ENCODE results near the gene GBF1. TPM values are rescaled to one million over a fixed set of nuclear protein-coding genes. Genes with fewer than 3 reads are reported as not detected.

Gene GBF1
- total and polyA plus RNA-seq, 5 donors: 17.2 to 43.3 (median 36.4) TPM

DNA sequence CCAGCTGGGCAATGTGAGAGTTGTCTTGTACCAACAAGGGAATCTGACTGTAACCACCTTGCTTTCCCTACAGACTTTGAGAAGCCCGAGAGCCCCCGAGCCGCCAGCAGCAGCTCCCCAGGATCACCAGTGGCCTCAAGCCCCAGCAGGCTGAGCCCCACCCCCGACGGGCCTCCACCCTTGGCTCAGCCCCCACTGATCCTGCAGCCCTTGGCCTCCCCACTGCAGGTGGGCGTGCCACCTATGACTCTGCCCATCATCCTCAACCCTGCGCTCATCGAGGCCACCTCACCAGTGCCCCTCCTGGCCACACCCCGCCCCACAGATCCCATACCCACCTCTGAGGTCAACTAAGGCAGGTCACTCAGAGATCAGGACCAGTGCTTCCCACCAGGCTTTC is 136.7 kb downstream of the GBF1 start:
- intact Hi-C loops (cut with DNase I): no loop called here
- 86% methylated on average over 9 of the region's 9 CpGs for WGBS
- DNase-seq: peak in 1 of 3 donors; percentile 55
- Histone ChIP-seq H3K27ac (ENCODE audit: low read length) (no peak overlapping the region), H3K4me3 (ENCODE audit: low read length) (no peak overlapping the region), H3K4me1 (ENCODE audit: control insufficient read depth, insufficient read depth, low read length) (peaks cover 2% of the 10 kb centered on the region), H3K27me3 (ENCODE audit: control insufficient read depth, insufficient read depth) (no peaks in the 10 kb centered on the region), H3K9me3 (ENCODE audit: control insufficient read depth, low read length) (no peaks in the 10 kb centered on the region)
- ATAC-seq: peak; percentile 6 to 13

DNA sequence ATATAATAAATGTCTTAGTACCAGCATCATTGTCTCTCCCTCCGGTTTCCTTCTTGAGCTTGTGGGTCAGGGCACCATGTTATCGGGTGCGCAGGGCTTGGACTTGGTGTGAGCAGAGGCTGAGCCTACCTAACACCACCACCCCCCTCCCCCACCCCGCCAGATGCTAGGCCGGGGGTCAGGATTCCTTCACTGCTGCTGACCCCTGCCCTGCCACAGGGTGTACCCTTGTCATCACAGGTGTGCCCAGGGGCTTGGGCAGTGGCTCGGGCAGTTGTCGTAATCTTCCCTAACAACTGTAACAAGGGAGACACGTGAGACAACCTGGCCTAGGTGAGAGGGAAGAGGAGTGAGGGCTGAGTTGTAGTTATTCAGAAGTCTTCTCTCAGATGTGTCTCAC is 137.5 kb downstream of the GBF1 start:
- Histone ChIP-seq H3K27ac (ENCODE audit: low read length) (no peak overlapping the region), H3K27me3 (ENCODE audit: control insufficient read depth, insufficient read depth) (no peaks in the 10 kb centered on the region), H3K4me1 (ENCODE audit: control insufficient read depth, insufficient read depth, low read length) (peaks cover 2% of the 10 kb centered on the region), H3K4me3 (ENCODE audit: low read length) (no peak overlapping the region), H3K9me3 (ENCODE audit: control insufficient read depth, low read length) (no peaks in the 10 kb centered on the region)
- DNase-seq: no peak
- WGBS: 93% methylated on average over 8 of the region's 8 CpGs
- ATAC-seq: no peak
- intact Hi-C loops (cut with DNase I): no loop called here

DNA sequence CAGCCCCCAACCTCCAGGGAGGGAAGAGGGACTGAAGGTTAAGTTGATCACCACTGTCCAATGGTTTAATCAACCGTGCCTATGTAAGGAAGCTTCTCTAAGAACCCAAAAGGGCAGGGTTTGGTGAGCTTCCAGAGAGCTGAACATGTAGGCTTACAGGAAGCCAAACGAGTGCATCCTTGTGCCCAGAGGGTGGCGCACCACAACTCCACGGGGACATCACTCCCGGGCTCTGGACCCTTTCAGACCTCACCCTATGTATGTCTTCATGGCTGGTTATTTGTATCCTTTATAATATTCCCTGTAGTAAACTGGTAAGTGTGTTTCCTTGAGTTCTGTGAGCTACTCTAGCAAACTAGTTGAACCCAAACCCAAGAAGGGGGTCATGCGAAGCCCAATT is 138.7 kb downstream of the GBF1 start:
- Histone ChIP-seq H3K4me3 (ENCODE audit: low read length) (no peak overlapping the region), H3K27me3 (ENCODE audit: control insufficient read depth, insufficient read depth) (no peaks in the 10 kb centered on the region), H3K9me3 (ENCODE audit: control insufficient read depth, low read length) (no peaks in the 10 kb centered on the region), H3K4me1 (ENCODE audit: control insufficient read depth, insufficient read depth, low read length) (peaks cover 2% of the 10 kb centered on the region), H3K27ac (ENCODE audit: low read length) (no peak overlapping the region)
- DNase-seq (no peak), ATAC-seq (peak in 1 of 2 donors; percentile 12)
- intact Hi-C loops (cut with DNase I): no loop called here
- WGBS: 39% methylated on average over 6 of the region's 6 CpGs

GRCh38 chr10:102384606-102385429 is 139.5 kb downstream of the GBF1 start:
- WGBS: 59% methylated on average over 4 of the region's 4 CpGs
- DNase-seq: peak in 2 of 3 donors; percentile 67 to 79
- H3K9me3 ChIP-seq (ENCODE audit: control insufficient read depth, low read length): no peaks in the 10 kb centered on the region
- peak; percentile 74 to 82 for ATAC-seq
- no peak overlapping the region for H3K27ac ChIP-seq (ENCODE audit: low read length)
- no peak overlapping the region for H3K4me3 ChIP-seq (ENCODE audit: low read length)
- intact Hi-C loops (cut with DNase I): no loop called here
- no peaks in the 10 kb centered on the region for H3K27me3 ChIP-seq (ENCODE audit: control insufficient read depth, insufficient read depth)
- peaks cover 2% of the 10 kb centered on the region for H3K4me1 ChIP-seq (ENCODE audit: control insufficient read depth, insufficient read depth, low read length)

DNA sequence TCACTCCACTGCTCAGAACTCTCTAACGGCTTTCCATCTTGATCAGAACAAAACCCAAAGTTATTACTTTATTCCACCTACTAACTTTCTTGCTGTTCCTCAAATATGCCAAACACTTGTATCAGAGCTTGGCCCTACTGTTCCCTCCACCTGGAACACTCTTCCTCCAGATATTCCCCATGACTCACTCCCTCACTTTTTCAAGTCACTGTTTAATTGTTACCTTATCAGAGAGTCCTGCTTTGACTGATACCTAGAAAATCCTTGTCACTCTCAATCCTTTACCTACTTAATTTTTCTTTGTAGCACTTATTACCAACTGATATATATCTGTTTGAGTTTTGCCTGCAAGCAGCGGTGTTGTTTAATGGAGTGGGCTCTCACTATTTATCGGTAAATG is 144.6 kb downstream of the GBF1 start:
- Histone ChIP-seq H3K9me3 (ENCODE audit: control insufficient read depth, low read length) (no peaks in the 10 kb centered on the region), H3K4me3 (ENCODE audit: low read length) (no peak overlapping the region), H3K4me1 (ENCODE audit: control insufficient read depth, insufficient read depth, low read length) (peaks cover under 1% of the 10 kb centered on the region), H3K27ac (ENCODE audit: low read length) (no peak overlapping the region), H3K27me3 (ENCODE audit: control insufficient read depth, insufficient read depth) (no peaks in the 10 kb centered on the region)
- ATAC-seq: no peak
- DNase-seq: no peak
- intact Hi-C loops (cut with DNase I): loop anchor here in 1 of 4 donors (10.0 kb wide), 1 partner anchor 195 kb away; no protein-coding TSS in a partner anchor
- WGBS: 89% methylated on average over 3 of the region's 3 CpGs

- DNase-seq (no peak), ATAC-seq (no peak)
- Histone ChIP-seq H3K4me1 (ENCODE audit: control insufficient read depth, insufficient read depth, low read length) (peaks cover 2% of the 10 kb centered on the region), H3K9me3 (ENCODE audit: control insufficient read depth, low read length) (no peaks in the 10 kb centered on the region), H3K27ac (ENCODE audit: low read length) (no peak overlapping the region), H3K27me3 (ENCODE audit: control insufficient read depth, insufficient read depth) (no peaks in the 10 kb centered on the region), H3K4me3 (ENCODE audit: low read length) (no peak overlapping the region)
- intact Hi-C loops (cut with DNase I): loop anchor here in 1 of 4 donors (10.0 kb wide), 1 partner anchor 192 kb away; no protein-coding TSS in a partner anchor
- 86% methylated on average over 5 of the region's 5 CpGs for WGBS
Observed at GRCh38 chr10:102392306-102392705, 147.0 kb downstream of the GBF1 start.

- no peaks in the 10 kb centered on the region for H3K9me3 ChIP-seq (ENCODE audit: control insufficient read depth, low read length)
- no peak for ATAC-seq
- H3K27me3 ChIP-seq (ENCODE audit: control insufficient read depth, insufficient read depth): no peaks in the 10 kb centered on the region
- no peak for DNase-seq
- 36% methylated on average over 30 of the region's 30 CpGs for WGBS
- H3K27ac ChIP-seq (ENCODE audit: low read length): peak overlapping the region; percentile 97
- peak overlapping the region; percentile 78 for H3K4me3 ChIP-seq (ENCODE audit: low read length)
- H3K4me1 ChIP-seq (ENCODE audit: control insufficient read depth, insufficient read depth, low read length): peaks cover 2% of the 10 kb centered on the region
- intact Hi-C loops (cut with DNase I): loop anchor here in 1 of 4 donors (10.0 kb wide), 1 partner anchor 191 kb away; no protein-coding TSS in a partner anchor
Observed at GRCh38 chr10:102393411-102394078, 148.2 kb downstream of the GBF1 start.

- under 1% methylated on average over 71 of the region's 71 CpGs for WGBS
Observed at GRCh38 chr10:102394079-102394800, 148.9 kb downstream of the GBF1 start.

DNA sequence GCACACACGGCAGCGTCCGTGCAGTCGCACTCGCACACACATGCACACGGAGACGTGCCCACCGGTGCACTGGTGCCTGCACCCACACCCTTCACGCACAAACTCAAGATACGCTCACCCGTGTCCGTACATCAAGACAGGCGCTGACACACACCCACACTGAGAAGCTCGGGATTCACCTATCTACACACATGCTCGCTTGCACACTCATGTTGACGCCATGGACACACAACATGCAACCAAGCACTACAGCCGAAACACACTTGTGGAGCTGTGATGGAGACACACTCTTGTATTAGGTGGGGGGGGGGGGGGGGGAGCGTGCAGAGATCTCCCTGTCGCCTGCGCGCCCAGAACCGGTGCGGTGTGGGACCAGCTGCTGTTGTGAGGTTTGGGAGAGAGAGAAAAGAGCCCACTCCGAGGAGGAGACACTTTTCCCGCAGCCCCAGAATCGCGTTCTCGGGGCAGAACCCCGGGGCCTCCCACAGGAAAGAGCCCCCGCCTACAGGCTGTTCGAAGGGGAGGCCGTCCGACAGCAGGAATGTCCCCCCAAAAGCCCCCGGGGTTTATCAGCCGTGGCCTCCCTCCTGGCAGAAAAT is 149.6 kb downstream of the GBF1 start:
- H3K27me3 ChIP-seq (ENCODE audit: control insufficient read depth, insufficient read depth): no peaks in the 10 kb centered on the region
- H3K27ac ChIP-seq (ENCODE audit: low read length): peak overlapping the region; percentile 97
- whole genome bisulfite sequencing: under 1% methylated on average over 35 of the region's 35 CpGs
- peak in 1 of 2 donors; percentile 0 for ATAC-seq
- DNase-seq: no peak
- no peaks in the 10 kb centered on the region for H3K9me3 ChIP-seq (ENCODE audit: control insufficient read depth, low read length)
- H3K4me1 ChIP-seq (ENCODE audit: control insufficient read depth, insufficient read depth, low read length): peaks cover 2% of the 10 kb centered on the region
- peak overlapping the region; percentile 78 for H3K4me3 ChIP-seq (ENCODE audit: low read length)
- intact Hi-C loops (cut with DNase I): loop anchor here in 2 of 4 donors (5.0 to 10.0 kb wide), 3 partner anchors 168 to 190 kb away; partner anchors contain the start of gene ELOVL3 (in 1 of the 2)

More at GRCh38 chr10:102394079-102394800, 148.9 kb downstream of the GBF1 start:
- ATAC-seq (peak; percentile 94 to 95), DNase-seq (peak; percentile 97 to 98 (median 97))
- H3K27ac ChIP-seq (ENCODE audit: low read length): peak overlapping the region; percentile 97
- peak overlapping the region; percentile 78 for H3K4me3 ChIP-seq (ENCODE audit: low read length)
- H3K9me3 ChIP-seq (ENCODE audit: control insufficient read depth, low read length): no peaks in the 10 kb centered on the region
- no peaks in the 10 kb centered on the region for H3K27me3 ChIP-seq (ENCODE audit: control insufficient read depth, insufficient read depth)
- H3K4me1 ChIP-seq (ENCODE audit: control insufficient read depth, insufficient read depth, low read length): peaks cover 2% of the 10 kb centered on the region
- intact Hi-C loops (cut with DNase I): loop anchor here in 1 of 4 donors (10.0 kb wide), 1 partner anchor 191 kb away; no protein-coding TSS in a partner anchor
